DND-41 (cell line): ENCODE results near the gene WDR83.

Source experiments
- ATAC-seq: fragments of 200-7000 bp; cut with Tn5 transposase; 3 replicates; pipeline ENCODE4 v1.9.1; 2021; ENCODE audit warnings: low read depth; ENCODE audit not compliant: insufficient read depth
- DNase-seq: peaks from one replicate; pipeline ENCODE4 v3.0.0-alpha.2; 2020
- H2AFZ ChIP-seq: 2 replicates; pipeline ENCODE4 v1.6.0; 2012; ENCODE audit warnings: low read depth, low read length
- H3K27ac ChIP-seq: 2 replicates; pipeline ENCODE4 v1.5.1; 2012; ENCODE audit warnings: low read length, inconsistent platforms
- H3K27me3 ChIP-seq: fragments of 200-600 bp; sonication (generic); 2 replicates; pipeline ENCODE4 v1.6.0; 2012; ENCODE audit warnings: low read length, mild to moderate bottlenecking, inconsistent platforms; ENCODE audit not compliant: insufficient read depth, poor library complexity
- H3K36me3 ChIP-seq: 2 replicates; pipeline ENCODE4 v1.5.1; 2012; ENCODE audit warnings: low read length, inconsistent platforms; ENCODE audit not compliant: insufficient read depth
- H3K4me1 ChIP-seq: 2 replicates; pipeline ENCODE4 v1.5.1; 2012; ENCODE audit warnings: mild to moderate bottlenecking, low read length; ENCODE audit not compliant: insufficient read depth
- H3K4me2 ChIP-seq: 2 replicates; pipeline ENCODE4 v1.6.0; 2012; ENCODE audit warnings: mild to moderate bottlenecking, moderate library complexity, low read length, inconsistent platforms; ENCODE audit not compliant: insufficient read depth
- H3K4me3 ChIP-seq, 2 experiments: fragments of 200-600 bp in 1 of 2; shearing (Covaris generic) in 1 of 2; 2 replicates each; pipeline ENCODE4 v1.5.1; 2012 to 2016; ENCODE audit warnings: inconsistent platforms in 2 of 2, low read length in 2 of 2, mild to moderate bottlenecking in 2 of 2, low read depth in 1 of 2, moderate library complexity in 1 of 2
- H3K79me2 ChIP-seq: 2 replicates; pipeline ENCODE4 v1.6.0; 2012; ENCODE audit warnings: low read length, inconsistent platforms; ENCODE audit not compliant: insufficient read depth
- H3K9ac ChIP-seq: 2 replicates; pipeline ENCODE4 v1.6.0; 2012; ENCODE audit warnings: low read depth, mild to moderate bottlenecking, inconsistent platforms, low read length, moderate library complexity
- H3K9me3 ChIP-seq: 2 replicates; pipeline ENCODE4 v1.5.1; 2012; ENCODE audit warnings: low read length, moderate library complexity, mild to moderate bottlenecking, inconsistent platforms; ENCODE audit not compliant: insufficient read depth, severe bottlenecking
- H4K20me1 ChIP-seq: 2 replicates; pipeline ENCODE4 v1.6.0; 2012; ENCODE audit warnings: low read length; ENCODE audit not compliant: insufficient read depth
- EZH2 ChIP-seq: IDR thresholded peaks from 3 replicates; pipeline ENCODE4 v1.6.1; 2012; ENCODE audit warnings: borderline replicate concordance, low read depth, mild to moderate bottlenecking, moderate library complexity, low read length, inconsistent platforms; ENCODE audit not compliant: severe bottlenecking
- TF ChIP-seq, protein P1 (sequence below): IDR thresholded peaks from 2 replicates; pipeline ENCODE4 v1.5.1; 2012; ENCODE audit warnings: borderline replicate concordance, low read length, moderate library complexity, mild to moderate bottlenecking; ENCODE audit not compliant: poor library complexity, severe bottlenecking; ENCODE audit errors: extremely low read depth

WDR83 gene

DNA sequence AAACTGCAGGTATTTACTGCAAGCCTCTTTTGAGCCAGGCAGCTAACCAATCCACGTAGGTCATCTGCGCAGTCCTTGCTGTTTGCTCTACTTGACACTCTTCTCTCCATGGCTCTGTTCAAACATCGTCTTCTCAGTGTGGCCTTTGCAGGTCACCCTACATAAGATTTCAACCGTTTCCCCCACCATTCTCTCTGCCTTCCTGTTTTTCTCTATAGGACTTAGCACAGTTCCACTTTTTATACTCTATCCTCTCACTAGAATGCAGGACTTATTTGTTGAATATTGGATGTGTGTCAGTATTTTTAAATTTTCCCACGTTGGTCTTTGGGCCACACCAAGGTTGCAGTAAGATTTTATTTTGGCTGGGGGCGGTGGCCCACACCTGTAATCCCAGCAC is 31.5 kb downstream of the WDR83 start:
- TF ChIP-seq, protein P1, sequence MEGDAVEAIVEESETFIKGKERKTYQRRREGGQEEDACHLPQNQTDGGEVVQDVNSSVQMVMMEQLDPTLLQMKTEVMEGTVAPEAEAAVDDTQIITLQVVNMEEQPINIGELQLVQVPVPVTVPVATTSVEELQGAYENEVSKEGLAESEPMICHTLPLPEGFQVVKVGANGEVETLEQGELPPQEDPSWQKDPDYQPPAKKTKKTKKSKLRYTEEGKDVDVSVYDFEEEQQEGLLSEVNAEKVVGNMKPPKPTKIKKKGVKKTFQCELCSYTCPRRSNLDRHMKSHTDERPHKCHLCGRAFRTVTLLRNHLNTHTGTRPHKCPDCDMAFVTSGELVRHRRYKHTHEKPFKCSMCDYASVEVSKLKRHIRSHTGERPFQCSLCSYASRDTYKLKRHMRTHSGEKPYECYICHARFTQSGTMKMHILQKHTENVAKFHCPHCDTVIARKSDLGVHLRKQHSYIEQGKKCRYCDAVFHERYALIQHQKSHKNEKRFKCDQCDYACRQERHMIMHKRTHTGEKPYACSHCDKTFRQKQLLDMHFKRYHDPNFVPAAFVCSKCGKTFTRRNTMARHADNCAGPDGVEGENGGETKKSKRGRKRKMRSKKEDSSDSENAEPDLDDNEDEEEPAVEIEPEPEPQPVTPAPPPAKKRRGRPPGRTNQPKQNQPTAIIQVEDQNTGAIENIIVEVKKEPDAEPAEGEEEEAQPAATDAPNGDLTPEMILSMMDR, result no peak
- no peak for TF ChIP-seq EZH2
- no peak overlapping the region for H2AFZ ChIP-seq
- H3K4me1 ChIP-seq, result peaks cover 44% of the 10 kb centered on the region
- peak overlapping the region; percentile 90; the same call in 1 of the 2 replicates for H3K4me2 ChIP-seq
- peak overlapping the region in 1 of 2 experiments; percentile 98; a peak in 1 of 4 replicates for H3K4me3 ChIP-seq
- H3K27me3 ChIP-seq, result no peaks in the 10 kb centered on the region
- DNase-seq (no peak), ATAC-seq (no peak)
- peaks cover 9% of the 10 kb centered on the region; the same call in 1 of the 2 replicates for H4K20me1 ChIP-seq
- no peaks in the 10 kb centered on the region for H3K9me3 ChIP-seq
- H3K36me3 ChIP-seq, result peaks cover 43% of the 10 kb centered on the region
- peaks cover 9% of the 10 kb centered on the region; the same call in 1 of the 2 replicates for H3K79me2 ChIP-seq
- H3K9ac ChIP-seq, result no peak overlapping the region
- H3K27ac ChIP-seq, result no peak overlapping the region

DNA sequence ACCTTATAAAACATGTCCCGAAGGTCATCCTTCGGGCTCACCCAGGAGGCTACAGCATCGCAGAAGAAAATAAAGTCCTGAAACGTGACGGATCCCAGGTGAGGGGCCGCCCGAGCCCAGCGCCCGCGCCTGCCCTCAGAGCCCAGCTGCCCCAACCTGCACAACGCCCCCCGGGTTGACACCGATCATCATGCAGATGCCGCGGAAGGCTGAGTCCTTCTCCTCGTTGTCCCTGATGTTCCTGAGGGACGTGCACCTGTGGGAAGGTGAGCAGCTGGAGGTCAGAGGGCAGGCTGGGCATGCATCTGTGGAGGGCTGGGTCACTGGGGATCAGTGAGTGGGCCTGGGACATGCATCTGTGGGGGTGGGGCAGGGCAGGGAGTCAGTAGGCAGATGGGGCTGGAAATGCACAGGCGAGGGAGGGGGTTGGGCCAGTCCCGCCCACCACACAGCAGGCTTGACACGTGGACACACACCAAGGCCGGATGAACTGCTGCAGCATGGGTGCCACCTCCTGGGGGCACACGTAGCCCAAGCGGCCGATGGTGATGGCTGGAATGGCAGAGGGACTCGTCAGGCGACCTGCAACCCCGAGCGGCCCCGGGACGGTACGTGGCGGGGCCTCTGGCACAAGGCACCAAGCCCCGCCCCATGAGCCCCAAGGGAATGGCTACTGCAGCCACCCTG is 35.1 kb downstream of the WDR83 start:
- no peak for ATAC-seq
- H3K36me3 ChIP-seq, result peaks cover 77% of the 10 kb centered on the region

DNA sequence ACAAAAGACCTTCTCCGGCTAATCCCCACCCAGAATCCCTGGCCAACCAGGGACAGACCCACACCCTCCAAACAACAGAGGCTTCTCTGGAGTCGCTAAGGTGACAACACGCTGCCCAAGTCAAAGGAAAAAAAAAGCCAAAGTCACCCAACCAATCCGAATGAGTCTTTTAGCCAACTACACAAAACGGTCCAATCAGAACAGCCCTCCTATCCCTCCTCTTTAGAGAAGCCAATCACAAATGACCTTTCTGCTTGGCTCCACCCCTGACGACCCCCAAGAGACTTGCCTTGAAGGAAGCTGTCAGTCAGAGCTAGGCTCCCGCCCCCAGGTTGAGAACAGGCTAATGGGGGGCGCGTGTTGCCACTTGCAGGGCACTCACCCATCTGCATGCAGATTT is 36.4 kb downstream of the WDR83 start:
- no peak overlapping the region for H3K27ac ChIP-seq
- ATAC-seq, result peak; percentile 87

More for the DNA sequence above, 35.1 kb downstream of the WDR83 start:
- Histone ChIP-seq H3K27ac (no peak overlapping the region), H3K79me2 (no peaks in the 10 kb centered on the region), H3K4me2 (no peak overlapping the region), H3K9ac (no peak overlapping the region), H3K9me3 (no peaks in the 10 kb centered on the region), H3K4me3 (no peak overlapping the region), H3K27me3 (no peaks in the 10 kb centered on the region), H2AFZ (no peak overlapping the region), H3K4me1 (peaks cover 24% of the 10 kb centered on the region), H4K20me1 (peaks cover 20% of the 10 kb centered on the region)
- no peak for DNase-seq
- TF ChIP-seq, protein P1, result no peak
- TF ChIP-seq EZH2, result no peak

More for the DNA sequence above, 36.4 kb downstream of the WDR83 start:
- TF ChIP-seq EZH2, result no peak
- TF ChIP-seq, protein P1, result no peak
- Histone ChIP-seq H3K9me3 (no peaks in the 10 kb centered on the region), H3K79me2 (no peaks in the 10 kb centered on the region), H3K9ac (no peak overlapping the region), H3K4me2 (no peak overlapping the region), H2AFZ (no peak overlapping the region), H3K36me3 (peaks cover 87% of the 10 kb centered on the region), H3K4me3 (no peak overlapping the region), H3K27me3 (no peaks in the 10 kb centered on the region), H3K4me1 (peaks cover 11% of the 10 kb centered on the region), H4K20me1 (peaks cover 20% of the 10 kb centered on the region)
- DNase-seq, result peak; percentile 82
